Activated naive CD4-positive, alpha-beta T cell treated with anti-CD3 and anti-CD28 coated beads, Interleukin-2, amount 50 U/mL, for 24 hours (primary cell): Measurements from ENCODE around the gene SURF2.

Experiments
- H3K27ac Mint-ChIP-seq: one replicate; pipeline ENCODE4 v1.8.0; 2021; ENCODE audit warnings: mild to moderate bottlenecking, mixed read lengths
- H3K27me3 Mint-ChIP-seq: one replicate; pipeline ENCODE4 v1.8.0; 2021; ENCODE audit warnings: mixed read lengths
- H3K36me3 Mint-ChIP-seq: one replicate; pipeline ENCODE4 v1.8.0; 2021; ENCODE audit warnings: mixed read lengths
- H3K4me1 Mint-ChIP-seq: one replicate; pipeline ENCODE4 v1.8.0; 2021; ENCODE audit warnings: mixed read lengths
- H3K4me3 Mint-ChIP-seq: one replicate; pipeline ENCODE4 v1.8.0; 2021; ENCODE audit warnings: mild to moderate bottlenecking, mixed read lengths
- H3K9me3 Mint-ChIP-seq: one replicate; pipeline ENCODE4 v1.8.0; 2021; ENCODE audit warnings: mixed read lengths

Gene SURF2

DNA sequence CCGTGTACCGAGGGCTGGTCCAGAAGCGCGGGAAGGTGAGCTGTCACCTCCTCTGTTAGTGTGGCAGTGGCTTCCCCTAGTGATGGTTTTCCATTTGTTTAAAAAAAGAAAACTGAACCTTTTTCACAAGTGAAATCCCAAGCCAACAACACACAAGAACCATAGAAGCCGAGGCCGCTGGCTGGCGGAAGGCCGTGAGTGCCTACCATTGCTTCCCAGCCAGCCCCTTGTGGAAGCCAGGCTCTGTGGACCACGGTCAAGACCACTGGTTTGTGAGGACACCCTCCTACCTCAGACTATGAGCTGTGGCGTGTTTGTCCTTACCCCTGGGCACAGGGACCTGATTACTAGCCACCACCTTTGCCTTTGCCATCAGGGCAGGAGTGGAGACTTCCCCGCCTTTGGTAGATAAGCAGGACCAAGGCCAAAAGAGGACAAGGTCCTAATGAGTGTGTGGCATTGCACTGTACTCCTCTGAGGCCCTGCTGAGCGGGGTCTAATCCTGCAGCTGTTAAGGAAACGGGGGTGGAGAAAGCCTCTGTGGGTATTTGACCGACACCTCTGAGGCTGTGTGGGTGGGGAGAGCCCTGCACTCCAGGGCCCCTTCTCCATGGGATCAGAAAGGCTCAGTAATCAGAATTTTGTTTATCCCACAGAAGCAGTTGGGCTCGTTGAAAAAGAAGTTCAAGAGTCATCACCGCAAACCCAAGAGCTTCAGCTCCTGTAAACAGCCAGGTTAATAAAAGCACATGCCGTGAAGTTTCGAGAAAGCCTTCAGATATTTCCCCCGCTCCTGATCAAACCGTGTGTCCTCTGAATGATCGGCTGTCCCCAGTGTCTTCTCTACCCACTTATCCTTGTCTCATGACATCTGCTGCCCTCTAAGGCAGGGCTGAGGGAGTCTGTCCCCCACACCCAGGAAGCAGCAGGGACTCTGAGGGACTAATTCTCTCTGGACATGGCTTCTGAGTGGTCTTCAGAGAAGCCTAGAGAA is 4.3 kb downstream of the SURF2 start:
- H3K4me3 Mint-ChIP-seq, result no peak overlapping the region
- peak overlapping the region; percentile 65 for H3K27ac Mint-ChIP-seq

DNA sequence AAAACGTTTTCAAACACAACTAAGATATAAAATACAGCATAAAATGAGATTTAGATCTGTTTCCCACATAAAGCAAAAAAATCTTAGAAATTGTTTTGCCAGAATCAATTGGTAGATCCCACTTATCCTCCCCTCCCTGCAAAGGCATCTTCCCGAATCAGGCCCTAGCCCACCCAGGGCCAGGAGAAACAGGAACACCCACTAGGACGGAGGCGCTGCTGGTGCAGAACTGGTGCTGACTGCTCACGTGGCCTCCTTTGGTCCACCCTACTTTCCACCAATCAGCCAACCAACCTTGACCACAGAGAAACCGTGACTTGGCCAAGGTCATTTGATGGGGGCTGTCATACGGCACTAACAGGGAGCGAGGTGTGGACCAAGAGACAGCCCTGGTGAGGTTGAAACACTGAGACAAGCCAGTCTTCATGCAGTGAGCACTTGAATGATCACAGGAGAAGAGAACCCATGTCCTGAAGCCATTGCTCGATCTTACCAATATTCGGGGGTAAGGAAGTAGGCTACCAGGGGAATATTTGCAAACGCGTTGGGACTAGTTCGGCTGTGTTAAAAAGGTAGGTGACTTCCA is 5.2 kb downstream of the SURF2 start:
- H3K27me3 Mint-ChIP-seq, result no peaks in the 10 kb centered on the region
- peaks cover 20% of the 10 kb centered on the region for H3K36me3 Mint-ChIP-seq
- H3K4me1 Mint-ChIP-seq, result peaks cover 49% of the 10 kb centered on the region
- peak overlapping the region; percentile 41 for H3K27ac Mint-ChIP-seq
- no peaks in the 10 kb centered on the region for H3K9me3 Mint-ChIP-seq
- no peak overlapping the region for H3K4me3 Mint-ChIP-seq

More for the DNA sequence above, 4.3 kb downstream of the SURF2 start:
- Mint-ChIP-seq H3K4me1 (peaks cover 44% of the 10 kb centered on the region), H3K36me3 (peaks cover 16% of the 10 kb centered on the region), H3K27me3 (no peaks in the 10 kb centered on the region), H3K9me3 (no peaks in the 10 kb centered on the region)

DNA sequence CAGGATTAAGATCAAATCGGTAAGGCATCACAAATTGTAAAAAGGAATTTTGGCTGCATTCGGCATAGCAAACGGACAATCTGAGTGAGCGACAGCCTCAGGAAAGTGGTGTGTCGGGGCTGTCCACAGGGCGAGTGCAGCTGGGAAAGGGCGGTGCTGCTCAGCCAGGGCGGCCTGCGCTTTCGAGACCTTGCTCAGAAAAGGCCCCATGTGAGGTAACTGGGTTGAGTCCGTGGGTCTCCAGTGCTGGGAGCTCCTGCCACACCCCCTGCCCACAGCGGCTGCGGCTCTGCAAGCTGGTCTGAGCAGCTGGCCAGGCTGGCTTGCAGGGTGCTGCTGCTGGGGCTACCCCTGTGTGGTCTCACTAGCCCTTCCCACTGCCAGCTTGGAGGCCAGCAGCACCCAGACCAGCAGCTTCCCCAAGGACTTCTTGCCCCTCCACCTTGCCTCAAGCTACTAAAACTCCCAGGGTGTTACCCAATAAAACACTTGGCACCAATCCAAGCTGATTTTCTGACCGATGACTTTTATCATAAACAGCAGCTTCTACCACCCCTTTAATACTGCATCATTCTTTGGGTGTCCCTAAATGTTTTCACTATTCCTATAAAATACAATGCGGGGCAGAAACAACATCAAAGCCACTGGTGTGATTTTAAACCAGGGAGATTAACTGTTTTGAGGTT is 6.2 kb downstream of the SURF2 start:
- Mint-ChIP-seq H3K4me1 (peaks cover 43% of the 10 kb centered on the region), H3K27ac (no peak overlapping the region)

DNA sequence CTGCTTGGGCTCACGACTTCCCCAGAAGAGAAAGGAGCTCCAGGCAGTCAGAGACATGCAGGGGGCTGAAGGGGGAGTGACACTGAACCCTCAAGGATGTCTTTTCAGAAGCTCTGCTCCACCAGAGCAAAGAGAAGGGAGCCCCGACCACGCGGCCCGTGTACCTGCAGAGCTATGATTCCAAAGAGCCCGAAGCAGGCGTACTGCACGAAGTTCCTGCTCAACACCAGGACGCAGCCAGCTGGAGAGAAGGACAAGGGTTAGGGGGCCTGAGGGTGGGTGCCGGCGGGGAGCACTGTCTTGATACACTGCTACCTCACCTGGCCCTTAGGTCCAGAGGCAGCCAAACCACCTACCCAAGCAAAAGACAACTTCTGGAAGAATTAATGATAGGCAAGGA is 10.1 kb downstream of the SURF2 start:
- no peaks in the 10 kb centered on the region for H3K27me3 Mint-ChIP-seq
- H3K4me1 Mint-ChIP-seq, result peaks cover 50% of the 10 kb centered on the region
- no peak overlapping the region for H3K4me3 Mint-ChIP-seq
- peaks cover 23% of the 10 kb centered on the region for H3K36me3 Mint-ChIP-seq
- no peak overlapping the region for H3K27ac Mint-ChIP-seq
- H3K9me3 Mint-ChIP-seq, result no peaks in the 10 kb centered on the region

More for the DNA sequence above, 6.2 kb downstream of the SURF2 start:
- Mint-ChIP-seq H3K27me3 (no peaks in the 10 kb centered on the region), H3K36me3 (peaks cover 20% of the 10 kb centered on the region), H3K4me3 (no peak overlapping the region), H3K9me3 (no peaks in the 10 kb centered on the region)

DNA sequence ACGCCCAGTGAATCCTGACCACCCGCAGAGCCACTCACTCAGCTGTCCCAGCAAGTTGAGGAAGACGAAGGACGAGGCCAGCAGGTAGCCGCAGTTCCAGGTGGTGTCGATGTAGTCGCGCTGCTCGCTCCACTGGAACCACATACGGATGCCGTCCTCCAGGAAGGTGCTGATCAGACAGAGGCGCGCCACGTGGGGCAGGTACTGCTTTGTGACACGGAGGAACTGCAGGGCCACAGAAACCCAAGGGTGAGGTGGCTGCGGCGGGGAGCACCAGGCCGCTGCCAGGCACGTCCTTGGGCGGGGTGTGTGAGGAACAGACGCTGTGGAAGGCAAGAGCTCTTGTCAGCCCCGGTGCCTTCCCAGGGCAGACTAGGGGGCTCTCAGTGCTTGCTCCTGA is 10.9 kb downstream of the SURF2 start:
- H3K4me3 Mint-ChIP-seq, result no peak overlapping the region
- H3K9me3 Mint-ChIP-seq, result no peaks in the 10 kb centered on the region
- no peak overlapping the region for H3K27ac Mint-ChIP-seq
- peaks cover 18% of the 10 kb centered on the region for H3K36me3 Mint-ChIP-seq
- H3K4me1 Mint-ChIP-seq, result peaks cover 58% of the 10 kb centered on the region
- H3K27me3 Mint-ChIP-seq, result no peaks in the 10 kb centered on the region

DNA sequence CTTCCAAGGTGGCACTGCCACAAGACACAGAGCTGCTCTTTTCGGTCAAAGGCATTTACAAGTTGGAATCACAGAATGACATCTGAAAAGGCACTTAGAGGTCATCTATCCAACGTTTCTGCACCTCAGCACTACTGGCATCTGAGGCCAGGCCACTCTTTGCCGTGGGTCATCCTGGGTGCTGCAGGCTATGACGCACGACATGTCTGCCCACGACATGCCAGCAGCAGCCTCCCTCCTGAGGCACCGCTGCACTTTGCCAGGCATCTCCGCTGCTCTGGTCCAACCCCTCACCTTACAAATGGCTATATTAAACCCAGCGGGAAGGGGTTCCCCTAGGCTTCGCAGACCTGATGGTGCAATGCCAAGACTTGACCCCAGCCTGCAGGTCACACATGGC is 11.4 kb downstream of the SURF2 start:
- Mint-ChIP-seq H3K9me3 (no peaks in the 10 kb centered on the region), H3K36me3 (peaks cover 18% of the 10 kb centered on the region), H3K4me3 (no peak overlapping the region), H3K27me3 (no peaks in the 10 kb centered on the region), H3K4me1 (peaks cover 64% of the 10 kb centered on the region), H3K27ac (no peak overlapping the region)

DNA sequence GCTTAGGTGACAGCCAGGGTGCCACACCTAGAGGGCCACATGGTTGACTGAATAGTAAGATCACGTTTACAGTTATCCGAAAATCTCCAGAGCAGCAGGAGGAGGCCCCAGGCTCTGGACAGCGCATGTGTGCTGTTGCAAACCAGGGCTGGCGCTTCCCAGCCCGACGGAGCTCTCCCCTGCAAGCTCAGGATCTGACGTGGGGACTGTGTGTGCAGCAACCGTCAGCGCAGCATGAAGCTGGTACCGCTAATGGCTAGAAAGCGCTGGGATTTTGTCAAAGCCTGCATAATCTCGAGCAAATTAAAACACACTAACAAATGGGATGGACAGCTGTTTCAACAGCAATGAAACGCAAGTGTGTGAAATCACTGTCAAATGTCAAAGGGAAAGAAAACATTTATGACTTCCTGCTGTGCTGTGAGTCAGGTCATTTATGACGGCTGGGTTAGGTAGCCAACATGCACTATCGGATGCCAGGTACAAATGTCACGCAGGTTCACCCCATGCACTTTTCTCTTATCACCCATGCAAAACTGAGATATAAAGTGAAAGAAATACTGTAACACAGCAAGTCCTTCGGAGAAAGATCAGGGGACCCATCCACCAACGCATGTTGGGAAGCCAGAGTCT is 12.0 kb downstream of the SURF2 start:
- Mint-ChIP-seq H3K27ac (peak overlapping the region; percentile 82), H3K27me3 (no peaks in the 10 kb centered on the region), H3K4me3 (peak overlapping the region; percentile 88), H3K9me3 (no peaks in the 10 kb centered on the region), H3K36me3 (peaks cover 16% of the 10 kb centered on the region), H3K4me1 (peaks cover 64% of the 10 kb centered on the region)

DNA sequence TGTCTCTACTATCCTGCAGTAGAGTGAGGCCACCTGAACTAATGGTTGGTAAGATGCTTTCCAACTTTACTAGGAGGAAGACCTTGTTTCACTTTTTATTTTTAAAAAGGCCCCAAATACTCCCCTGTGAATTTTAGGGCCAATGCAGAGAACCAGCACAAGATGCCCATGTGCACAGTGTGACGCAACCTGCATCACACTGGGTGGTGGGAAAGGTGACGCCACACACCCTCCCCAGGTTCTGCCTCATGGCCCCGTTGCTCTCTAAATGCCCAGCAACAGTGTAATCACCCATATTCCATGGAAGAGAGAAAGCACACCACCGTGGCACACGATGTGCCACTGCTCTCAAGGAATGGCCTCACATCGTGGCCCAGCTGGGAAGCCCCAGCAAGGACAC is 13.1 kb downstream of the SURF2 start:
- H3K4me1 Mint-ChIP-seq, result peaks cover 57% of the 10 kb centered on the region
- H3K4me3 Mint-ChIP-seq, result peak overlapping the region; percentile 88
- H3K9me3 Mint-ChIP-seq, result no peaks in the 10 kb centered on the region
- H3K36me3 Mint-ChIP-seq, result peaks cover 12% of the 10 kb centered on the region
- H3K27ac Mint-ChIP-seq, result peak overlapping the region; percentile 62
- no peaks in the 10 kb centered on the region for H3K27me3 Mint-ChIP-seq

DNA sequence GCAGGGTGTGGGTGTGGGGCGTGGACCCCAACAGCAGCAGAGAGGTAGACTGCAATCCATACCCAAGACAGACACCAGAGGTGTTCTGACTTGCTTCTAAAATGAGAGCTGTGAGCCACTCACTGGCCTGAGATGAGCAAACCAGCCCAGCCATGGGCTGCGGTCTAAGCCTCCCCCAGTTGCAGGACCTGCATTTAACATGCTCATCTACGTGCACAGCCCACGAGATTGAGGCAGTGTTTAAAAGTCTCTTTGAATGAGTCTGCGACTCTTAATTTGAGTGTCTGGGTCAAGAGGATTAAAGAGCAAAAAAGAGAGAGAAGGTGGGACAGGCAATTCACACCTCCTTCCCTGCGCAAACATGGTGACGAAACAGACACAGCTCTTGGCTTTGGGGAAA is 13.6 kb downstream of the SURF2 start:
- H3K27me3 Mint-ChIP-seq, result no peaks in the 10 kb centered on the region
- peaks cover 62% of the 10 kb centered on the region for H3K4me1 Mint-ChIP-seq
- H3K36me3 Mint-ChIP-seq, result peaks cover 15% of the 10 kb centered on the region
- no peaks in the 10 kb centered on the region for H3K9me3 Mint-ChIP-seq
- H3K27ac Mint-ChIP-seq, result peak overlapping the region; percentile 87
- H3K4me3 Mint-ChIP-seq, result peak overlapping the region; percentile 88

DNA sequence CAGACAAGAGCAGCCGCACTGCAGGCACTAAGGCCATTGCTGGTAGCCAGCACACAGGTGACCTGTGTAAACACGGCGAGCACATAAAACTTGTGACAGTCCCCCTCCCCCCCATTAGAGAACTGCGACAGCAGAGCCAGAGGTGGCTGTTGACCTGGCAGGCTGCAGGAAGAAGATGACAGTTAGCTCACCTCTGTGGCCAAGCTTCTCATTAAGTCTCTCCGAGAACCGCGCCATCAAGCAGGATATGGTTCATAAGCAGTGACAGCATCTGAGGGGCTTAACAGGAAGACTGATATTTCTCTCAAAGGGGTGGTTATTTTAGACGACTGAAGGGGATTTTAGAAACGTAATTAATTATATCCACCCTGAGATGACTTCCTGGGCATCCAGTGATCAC is 14.3 kb downstream of the SURF2 start:
- Mint-ChIP-seq H3K27me3 (no peaks in the 10 kb centered on the region), H3K27ac (peak overlapping the region; percentile 59), H3K4me3 (peak overlapping the region; percentile 88), H3K36me3 (peaks cover 15% of the 10 kb centered on the region), H3K4me1 (peaks cover 64% of the 10 kb centered on the region), H3K9me3 (no peaks in the 10 kb centered on the region)

DNA sequence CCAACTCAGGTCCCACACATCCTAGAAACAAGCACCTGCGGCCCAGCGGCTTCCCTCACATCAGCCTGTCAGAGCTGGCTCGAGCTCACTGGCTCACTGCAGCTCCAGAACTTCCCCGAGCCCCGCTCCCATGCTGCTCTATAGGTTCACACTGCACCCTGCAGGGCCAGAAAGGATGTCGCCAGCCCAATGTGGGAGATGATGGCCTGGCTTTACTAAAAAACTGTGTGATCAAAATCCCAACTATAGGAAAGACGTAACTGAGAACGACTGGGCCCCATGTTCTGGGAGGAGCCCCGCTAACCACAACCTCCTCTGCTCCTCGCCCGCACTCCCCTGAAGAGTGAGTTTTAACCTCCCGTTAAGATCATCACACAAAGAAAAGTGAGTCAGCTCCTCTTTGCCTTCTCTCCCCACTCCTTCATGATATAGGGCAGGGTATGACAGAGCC is 14.9 kb downstream of the SURF2 start:
- Mint-ChIP-seq H3K4me1 (peaks cover 58% of the 10 kb centered on the region), H3K9me3 (no peaks in the 10 kb centered on the region), H3K27ac (peak overlapping the region; percentile 59), H3K27me3 (no peaks in the 10 kb centered on the region), H3K4me3 (peak overlapping the region; percentile 88), H3K36me3 (peaks cover 11% of the 10 kb centered on the region)

DNA sequence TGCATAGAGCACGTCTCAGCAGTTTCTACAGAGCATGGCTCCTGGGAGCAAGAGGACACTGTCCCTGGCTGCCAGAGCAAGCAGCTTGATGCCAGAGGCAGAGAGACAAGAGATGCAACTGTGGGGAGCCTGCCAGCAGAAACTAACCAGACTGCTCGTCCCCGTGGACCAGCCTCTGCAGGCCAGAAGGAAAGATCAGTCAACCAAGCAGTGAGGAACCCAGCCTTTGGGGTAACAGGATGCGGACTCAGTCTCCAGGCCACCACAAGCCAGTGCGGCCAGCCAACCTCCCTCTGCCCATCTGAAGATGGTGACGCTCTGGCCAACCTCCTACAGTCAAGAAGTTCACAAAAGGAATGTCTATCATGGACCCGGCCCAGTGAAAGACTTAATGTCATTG is 15.8 kb downstream of the SURF2 start:
- H3K36me3 Mint-ChIP-seq, result peaks cover 11% of the 10 kb centered on the region
- no peaks in the 10 kb centered on the region for H3K27me3 Mint-ChIP-seq
- peaks cover 58% of the 10 kb centered on the region for H3K4me1 Mint-ChIP-seq
- H3K9me3 Mint-ChIP-seq, result no peaks in the 10 kb centered on the region
- peak overlapping the region; percentile 83 for H3K27ac Mint-ChIP-seq
- H3K4me3 Mint-ChIP-seq, result peak overlapping the region; percentile 88

DNA sequence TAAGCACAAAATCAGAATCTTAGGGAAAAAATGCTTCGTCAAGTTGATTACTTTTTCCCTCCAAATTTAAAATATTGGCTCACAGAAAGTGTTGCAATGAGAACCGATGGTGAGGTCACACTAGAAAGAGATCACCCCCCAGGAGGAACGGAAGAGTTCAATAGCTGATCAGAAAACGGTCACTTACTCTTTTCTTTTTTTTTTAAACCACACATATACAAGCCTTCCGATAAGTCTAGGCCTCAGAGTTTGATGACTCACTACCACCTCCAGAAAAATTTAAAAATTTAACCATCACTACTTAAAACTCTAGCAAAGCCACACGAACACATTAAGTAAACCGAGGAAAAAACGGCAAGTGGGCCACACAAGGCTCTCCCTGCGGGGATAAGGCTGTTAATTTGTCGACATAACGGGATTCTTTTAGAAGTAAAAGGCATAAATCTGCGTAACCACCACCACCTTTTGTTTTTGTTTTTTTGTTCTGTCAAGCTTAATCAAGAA is 18.3 kb downstream of the SURF2 start:
- no peaks in the 10 kb centered on the region for H3K27me3 Mint-ChIP-seq
- H3K36me3 Mint-ChIP-seq, result peaks cover 9% of the 10 kb centered on the region
- H3K27ac Mint-ChIP-seq, result peak overlapping the region; percentile 98
- H3K4me3 Mint-ChIP-seq, result peak overlapping the region; percentile 96
- peaks cover 40% of the 10 kb centered on the region for H3K4me1 Mint-ChIP-seq
- H3K9me3 Mint-ChIP-seq, result no peaks in the 10 kb centered on the region

DNA sequence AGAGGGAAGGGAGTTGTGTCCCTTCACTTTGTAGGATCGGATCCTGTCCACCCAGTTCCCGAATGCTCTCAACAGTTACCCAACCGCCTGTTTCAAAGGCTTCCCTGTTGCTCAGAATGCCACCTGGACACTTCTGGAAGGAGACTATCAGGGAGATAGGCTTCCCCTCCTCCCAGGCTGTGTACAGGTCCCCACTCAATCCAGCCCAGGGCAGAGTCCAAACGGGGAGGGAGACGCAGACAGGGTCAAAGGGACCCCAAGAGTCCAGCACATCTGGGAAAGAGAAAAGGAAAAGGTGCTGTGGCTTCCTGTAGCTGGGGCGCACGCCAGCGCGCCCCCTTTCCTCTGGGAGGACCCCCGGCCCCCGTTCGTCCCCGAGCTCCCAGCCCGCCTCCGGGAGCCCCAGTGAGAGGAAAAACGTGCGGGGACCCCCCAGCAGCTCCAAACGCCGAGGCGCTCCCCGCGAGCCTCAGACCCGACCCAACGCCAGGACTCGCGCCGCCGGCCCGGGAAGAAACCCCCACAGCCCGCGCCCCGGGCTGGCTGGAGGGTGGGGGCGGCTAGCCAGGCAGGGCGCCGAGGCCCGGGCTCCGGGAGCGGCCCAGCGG is 18.9 kb downstream of the SURF2 start:
- H3K9me3 Mint-ChIP-seq, result no peaks in the 10 kb centered on the region
- no peaks in the 10 kb centered on the region for H3K27me3 Mint-ChIP-seq
- H3K4me1 Mint-ChIP-seq, result peaks cover 35% of the 10 kb centered on the region
- H3K27ac Mint-ChIP-seq, result peak overlapping the region; percentile 98
- H3K4me3 Mint-ChIP-seq, result peak overlapping the region; percentile 96
- peaks cover 6% of the 10 kb centered on the region for H3K36me3 Mint-ChIP-seq
